Measurements from ENCODE around the gene PARVG. TPM values are rescaled to one million over a fixed set of nuclear protein-coding genes. Genes with fewer than 3 reads are reported as not detected.

The PARVG gene
- total RNA-seq, 2 donors from 2014 or later: 34.9 to 71.3 TPM

DNA sequence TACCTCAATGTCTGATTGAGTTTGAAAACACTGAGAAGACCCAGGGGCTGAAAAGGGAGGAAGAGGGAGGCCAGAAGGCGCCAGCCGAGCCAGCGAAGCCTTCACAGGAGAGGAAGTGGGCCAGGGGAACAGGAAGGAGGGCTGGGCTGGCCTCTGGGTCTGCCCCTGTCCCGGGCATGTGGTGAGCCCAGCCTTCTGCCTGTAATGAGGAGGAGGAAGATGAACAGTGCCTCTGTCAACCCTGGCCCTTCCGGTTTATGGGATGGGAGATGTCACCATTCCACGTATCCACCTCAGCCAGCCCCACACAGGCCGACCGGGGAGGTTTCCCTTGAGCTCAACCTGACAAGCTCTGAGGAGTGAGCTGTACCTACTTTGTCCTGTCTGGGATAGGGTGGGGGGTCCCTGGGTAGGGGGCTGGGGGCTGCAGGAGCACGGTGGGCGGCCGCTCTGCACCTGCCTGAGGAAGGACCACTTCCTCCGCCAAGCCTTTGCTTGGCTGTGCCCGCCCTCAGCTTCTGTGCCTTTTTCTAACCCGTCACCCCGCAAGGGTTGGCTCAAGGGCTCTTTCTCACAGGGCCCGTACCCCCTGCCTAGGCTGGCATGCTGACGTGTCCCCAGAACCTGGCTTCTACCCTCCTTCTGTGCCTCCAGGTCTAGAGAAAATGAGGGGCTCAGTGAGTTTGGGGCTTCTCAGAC is 2.0 kb downstream of the PARVG start:
- no peaks in the 10 kb centered on the region for H3K36me3 ChIP-seq

DNA sequence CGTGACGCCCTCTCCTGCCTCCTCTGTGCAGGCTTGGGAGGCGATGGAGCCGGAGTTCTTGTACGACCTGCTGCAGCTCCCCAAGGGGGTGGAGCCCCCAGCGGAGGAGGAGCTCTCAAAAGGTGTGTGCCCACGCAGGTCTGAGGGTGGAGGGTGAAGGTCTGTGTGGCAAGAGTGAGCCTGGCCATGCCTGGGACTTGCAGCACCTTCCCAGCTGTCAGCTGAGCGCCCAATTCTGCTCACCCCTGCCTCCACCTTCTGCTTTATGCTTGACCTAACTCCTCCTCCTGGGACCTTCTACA is 2.5 kb downstream of the PARVG start:
- Histone ChIP-seq H3K36me3 (no peaks in the 10 kb centered on the region), H3K27me3 (replicated peaks; ENCODE audit: insufficient read depth) (no peaks in the 10 kb centered on the region)
- ATAC-seq (ENCODE audit: insufficient number of reproducible peaks, low FRiP score, low read depth): no peak

More for the DNA sequence above, 2.0 kb downstream of the PARVG start:
- TF ChIP-seq, protein P1, sequence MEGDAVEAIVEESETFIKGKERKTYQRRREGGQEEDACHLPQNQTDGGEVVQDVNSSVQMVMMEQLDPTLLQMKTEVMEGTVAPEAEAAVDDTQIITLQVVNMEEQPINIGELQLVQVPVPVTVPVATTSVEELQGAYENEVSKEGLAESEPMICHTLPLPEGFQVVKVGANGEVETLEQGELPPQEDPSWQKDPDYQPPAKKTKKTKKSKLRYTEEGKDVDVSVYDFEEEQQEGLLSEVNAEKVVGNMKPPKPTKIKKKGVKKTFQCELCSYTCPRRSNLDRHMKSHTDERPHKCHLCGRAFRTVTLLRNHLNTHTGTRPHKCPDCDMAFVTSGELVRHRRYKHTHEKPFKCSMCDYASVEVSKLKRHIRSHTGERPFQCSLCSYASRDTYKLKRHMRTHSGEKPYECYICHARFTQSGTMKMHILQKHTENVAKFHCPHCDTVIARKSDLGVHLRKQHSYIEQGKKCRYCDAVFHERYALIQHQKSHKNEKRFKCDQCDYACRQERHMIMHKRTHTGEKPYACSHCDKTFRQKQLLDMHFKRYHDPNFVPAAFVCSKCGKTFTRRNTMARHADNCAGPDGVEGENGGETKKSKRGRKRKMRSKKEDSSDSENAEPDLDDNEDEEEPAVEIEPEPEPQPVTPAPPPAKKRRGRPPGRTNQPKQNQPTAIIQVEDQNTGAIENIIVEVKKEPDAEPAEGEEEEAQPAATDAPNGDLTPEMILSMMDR (IDR thresholded peaks at IDR 0.05): no peak
- no peaks in the 10 kb centered on the region for H3K27me3 ChIP-seq (replicated peaks; ENCODE audit: insufficient read depth)
- no peak for DNase-seq (ENCODE audit: low spot score)
- no peaks in the 10 kb centered on the region for H3K4me1 ChIP-seq (ENCODE audit: control insufficient read depth in 1 of 2, low read depth in 2 of 2)
- no peak overlapping the region for H3K27ac ChIP-seq
- no peak for ATAC-seq (ENCODE audit: insufficient number of reproducible peaks, low FRiP score, low read depth)
- H3K9me3 ChIP-seq: no peaks in the 10 kb centered on the region
- H3K4me3 ChIP-seq: peak overlapping the region; percentile 55

DNA sequence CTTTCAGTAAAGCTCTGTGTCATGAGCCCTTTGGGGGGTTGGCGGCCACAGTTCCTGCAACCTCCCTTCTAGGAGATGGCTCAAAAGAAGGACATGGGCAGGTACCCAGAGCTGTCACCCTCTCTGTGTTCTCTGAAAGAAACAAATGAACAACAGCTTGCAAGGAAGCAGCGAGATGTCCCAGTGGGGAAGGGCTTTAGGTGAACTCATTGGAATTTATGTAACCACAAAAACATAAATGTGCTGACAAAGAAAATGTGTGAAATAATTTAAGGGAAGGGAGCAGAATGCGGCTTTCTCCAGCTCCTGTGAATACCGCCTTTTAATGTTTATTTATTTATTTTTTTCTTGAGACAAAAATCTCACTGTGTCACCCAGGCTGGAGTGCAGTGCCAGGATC is 3.3 kb downstream of the PARVG start:
- ATAC-seq (ENCODE audit: insufficient number of reproducible peaks, low FRiP score, low read depth): no peak
- TF ChIP-seq, protein P1 (IDR thresholded peaks at IDR 0.05): no peak
- no peak for DNase-seq (ENCODE audit: low spot score)
- H3K4me1 ChIP-seq (ENCODE audit: control insufficient read depth in 1 of 2, low read depth in 2 of 2): no peaks in the 10 kb centered on the region
- no peak overlapping the region for H3K4me3 ChIP-seq
- H3K9me3 ChIP-seq: no peaks in the 10 kb centered on the region
- no peaks in the 10 kb centered on the region for H3K36me3 ChIP-seq
- H3K27ac ChIP-seq: no peak overlapping the region
- H3K27me3 ChIP-seq (replicated peaks; ENCODE audit: insufficient read depth): no peaks in the 10 kb centered on the region

More for the DNA sequence above, 2.5 kb downstream of the PARVG start:
- Histone ChIP-seq H3K27ac (no peak overlapping the region), H3K4me1 (ENCODE audit: control insufficient read depth in 1 of 2, low read depth in 2 of 2) (no peaks in the 10 kb centered on the region), H3K9me3 (no peaks in the 10 kb centered on the region), H3K4me3 (no peak overlapping the region)
- no peak for DNase-seq (ENCODE audit: low spot score)
- TF ChIP-seq, protein P1 (IDR thresholded peaks at IDR 0.05): no peak

DNA sequence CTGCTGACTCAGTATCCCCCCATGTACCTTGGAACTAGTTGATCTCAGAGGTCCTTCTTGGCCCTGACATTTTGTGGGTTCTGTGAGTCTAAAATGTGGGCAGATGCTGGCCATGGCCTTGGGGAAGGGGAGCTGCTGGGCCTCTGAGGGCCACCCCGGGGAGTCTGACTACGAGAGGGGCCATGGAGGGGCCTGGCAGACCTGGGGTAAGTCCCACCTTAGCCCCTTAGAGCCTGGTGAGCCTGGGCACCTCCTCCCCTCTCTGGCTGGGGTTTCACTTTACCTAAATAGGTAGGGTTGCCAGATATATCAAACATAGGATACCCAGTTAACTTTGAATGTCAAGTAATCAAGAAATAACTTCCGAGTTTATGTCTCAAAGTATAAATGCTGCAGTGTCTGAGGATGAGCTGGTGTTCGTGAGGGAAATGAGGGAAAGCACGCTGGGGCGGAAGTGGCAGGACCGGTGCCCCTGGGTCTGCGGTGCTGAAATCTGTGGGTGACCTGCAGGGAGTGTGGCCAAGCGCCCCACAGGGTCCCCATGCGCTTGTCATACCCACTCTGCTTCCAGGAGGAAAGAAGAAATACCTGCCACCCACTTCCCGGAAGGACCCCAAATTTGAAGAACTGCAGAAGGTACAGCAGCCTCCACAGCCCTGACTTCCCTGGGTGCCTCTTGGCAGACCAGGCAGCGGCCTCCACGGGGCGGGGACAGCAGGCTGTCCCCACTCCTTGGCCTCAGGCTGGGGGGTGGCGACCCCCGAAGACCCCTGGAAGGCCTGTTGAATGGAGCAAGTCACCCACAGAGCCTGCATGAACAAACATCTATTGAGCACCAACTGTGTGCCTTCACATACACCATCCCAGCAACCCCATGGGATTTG is 4.8 kb downstream of the PARVG start:
- H3K4me3 ChIP-seq: no peak overlapping the region
- DNase-seq (ENCODE audit: low spot score): no peak

DNA sequence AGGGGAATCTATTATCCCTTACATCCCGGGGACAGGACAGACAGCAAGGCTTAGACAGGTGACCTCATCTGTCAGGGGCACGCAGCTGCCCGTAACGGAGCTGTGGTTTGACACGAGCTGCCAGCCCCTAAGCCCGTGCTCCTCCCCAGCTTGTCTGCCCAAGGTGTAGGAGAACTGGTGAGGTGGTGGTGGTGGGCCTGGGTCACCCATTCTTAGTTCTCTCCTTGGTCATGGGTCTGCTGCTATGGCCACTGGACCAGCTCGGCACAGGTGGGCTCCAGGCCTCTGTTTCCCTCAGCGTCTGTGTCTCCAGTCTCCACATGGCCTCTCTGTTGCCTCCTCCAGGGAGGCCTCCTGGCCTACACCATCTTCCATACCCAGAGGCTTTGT is 5.4 kb downstream of the PARVG start:
- no peaks in the 10 kb centered on the region for H3K36me3 ChIP-seq
- H3K9me3 ChIP-seq: no peaks in the 10 kb centered on the region
- no peak overlapping the region for H3K27ac ChIP-seq
- ATAC-seq (ENCODE audit: insufficient number of reproducible peaks, low FRiP score, low read depth) (no peak), DNase-seq (ENCODE audit: low spot score) (no peak)
- no peak overlapping the region for H3K4me3 ChIP-seq
- no peaks in the 10 kb centered on the region for H3K4me1 ChIP-seq (ENCODE audit: control insufficient read depth in 1 of 2, low read depth in 2 of 2)
- TF ChIP-seq, protein P1 (IDR thresholded peaks at IDR 0.05): no peak
- H3K27me3 ChIP-seq (replicated peaks; ENCODE audit: insufficient read depth): no peaks in the 10 kb centered on the region

More for the DNA sequence above, 4.8 kb downstream of the PARVG start:
- Histone ChIP-seq H3K4me1 (ENCODE audit: control insufficient read depth in 1 of 2, low read depth in 2 of 2) (no peaks in the 10 kb centered on the region), H3K9me3 (no peaks in the 10 kb centered on the region), H3K27me3 (replicated peaks; ENCODE audit: insufficient read depth) (no peaks in the 10 kb centered on the region), H3K27ac (no peak overlapping the region), H3K36me3 (no peaks in the 10 kb centered on the region)
- TF ChIP-seq, protein P1 (IDR thresholded peaks at IDR 0.05): no peak
- no peak for ATAC-seq (ENCODE audit: insufficient number of reproducible peaks, low FRiP score, low read depth)

All from thoracic aorta (tissue), 2 donors.